GM12864 (cell line): Measurements from ENCODE around the gene HSPB1.
"Not testable (repeated sequence)": the region's sequence is repeated elsewhere in the genome, so short reads cannot be mapped to it uniquely, and the experiment has no call there.

Experiments used
- DNase-seq: peaks from one replicate; pipeline ENCODE4 v3.0.0-alpha.2; 2011; ENCODE audit warnings: low read depth
- H3K4me3 ChIP-seq: 2 replicates; pipeline ENCODE4 v1.5.1; 2011; ENCODE audit warnings: mild to moderate bottlenecking, low read depth, low read length, control low read depth
- CTCF ChIP-seq: IDR thresholded peaks from 2 replicates; pipeline ENCODE4 v1.5.1; 2011; ENCODE audit warnings: low read depth, mild to moderate bottlenecking, moderate library complexity, low read length, control low read depth, inconsistent platforms; ENCODE audit errors: missing control alignments

HSPB1 gene

GRCh38 chr7:76296743-76297740, 5.4 kb upstream of the HSPB1 start:
- TF ChIP-seq CTCF, result no peak
- no peak overlapping the region for H3K4me3 ChIP-seq
- DNase-seq, result no peak

- no peak for TF ChIP-seq CTCF
- DNase-seq, result no peak
Observed at GRCh38 chr7:76300166-76300731, 2.2 kb upstream of the HSPB1 start.

GRCh38 chr7:76301000-76301399, 1.5 kb upstream of the HSPB1 start:
- no peak overlapping the region for H3K4me3 ChIP-seq
- no peak for DNase-seq
- TF ChIP-seq CTCF, result no peak

More at GRCh38 chr7:76300166-76300731, 2.2 kb upstream of the HSPB1 start:
- H3K4me3 ChIP-seq, result no peak overlapping the region

GRCh38 chr7:76303202-76304147, 1.0 kb downstream of the HSPB1 start:
- H3K4me3 ChIP-seq, result peak overlapping the region; percentile 82
- TF ChIP-seq CTCF, result no peak
- no peak for DNase-seq

GRCh38 chr7:76304888-76305375, 2.5 kb downstream of the HSPB1 start:
- TF ChIP-seq CTCF, result no peak
- H3K4me3 ChIP-seq, result no peak overlapping the region
- DNase-seq, result no peak

GRCh38 chr7:76308874-76309273, 6.4 kb downstream of the HSPB1 start:
- H3K4me3 ChIP-seq, DNase-seq: not testable (repeated sequence)

GRCh38 chr7:76309341-76310101, 7.0 kb downstream of the HSPB1 start:
- H3K4me3 ChIP-seq, DNase-seq: not testable (repeated sequence)
